Stimulated activated CD4-positive, alpha-beta T cell treated with anti-CD3 and anti-CD28 coated beads, Interleukin-12 subunit alpha, Interleukin-12 subunit beta, amount 100 ng/mL, for 48 hours (primary cell): ENCODE measurements around the gene GNRHR.

Experiments
- DNase-seq, 3 donors: peaks; one replicate each; pipeline ENCODE4 v3.0.0-alpha.2; 2020; ENCODE audit warnings: low read depth in 2 of 3, low spot score in 1 of 3

Gene GNRHR

DNA sequence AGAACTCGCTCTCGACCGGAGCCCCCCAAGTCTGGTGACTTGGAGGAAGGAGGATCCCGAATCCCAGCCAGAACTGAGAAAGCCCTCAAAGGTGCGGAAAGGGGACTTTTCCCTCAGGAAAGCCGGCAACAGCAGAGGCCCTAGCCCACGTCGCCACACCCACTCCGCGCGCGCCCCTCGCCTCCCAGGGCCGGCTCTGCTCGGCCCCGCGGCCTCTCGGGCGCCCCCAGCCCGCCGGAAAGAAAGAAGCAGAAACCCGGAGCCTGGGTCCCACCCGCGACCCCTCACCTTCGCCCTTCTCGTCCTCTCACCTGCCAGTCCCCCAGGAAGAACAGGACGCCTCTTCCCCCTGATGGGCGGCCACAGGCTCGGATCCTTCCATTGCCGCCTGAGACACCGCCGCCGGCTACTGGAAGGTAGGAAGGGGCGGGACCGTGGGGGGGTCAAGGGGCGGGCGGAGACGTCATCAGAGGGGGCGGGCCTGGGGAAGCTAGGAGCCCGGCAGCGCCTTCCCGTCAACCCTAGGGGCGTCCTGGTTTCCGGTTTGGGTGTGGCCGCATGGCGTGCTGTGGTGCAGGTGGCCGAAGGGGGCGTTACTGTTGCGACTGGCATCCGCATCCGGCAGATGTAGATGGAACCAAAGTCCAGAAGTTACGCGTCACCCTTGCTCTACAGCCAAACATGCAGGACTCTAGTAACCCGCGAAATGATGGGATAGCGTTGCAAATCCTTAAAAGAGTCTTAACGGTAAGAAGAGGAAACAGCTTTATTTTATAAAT, 53.3 kb downstream of the GNRHR start, which contains the start of gene UBA6:
UBA6 (minus strand) TSS at position 418 of the 779 bp plus-strand sequence; CDS start at position 382, 36 bp downstream.
- peak; percentile 89 to 96 (median 93) for DNase-seq

DNA sequence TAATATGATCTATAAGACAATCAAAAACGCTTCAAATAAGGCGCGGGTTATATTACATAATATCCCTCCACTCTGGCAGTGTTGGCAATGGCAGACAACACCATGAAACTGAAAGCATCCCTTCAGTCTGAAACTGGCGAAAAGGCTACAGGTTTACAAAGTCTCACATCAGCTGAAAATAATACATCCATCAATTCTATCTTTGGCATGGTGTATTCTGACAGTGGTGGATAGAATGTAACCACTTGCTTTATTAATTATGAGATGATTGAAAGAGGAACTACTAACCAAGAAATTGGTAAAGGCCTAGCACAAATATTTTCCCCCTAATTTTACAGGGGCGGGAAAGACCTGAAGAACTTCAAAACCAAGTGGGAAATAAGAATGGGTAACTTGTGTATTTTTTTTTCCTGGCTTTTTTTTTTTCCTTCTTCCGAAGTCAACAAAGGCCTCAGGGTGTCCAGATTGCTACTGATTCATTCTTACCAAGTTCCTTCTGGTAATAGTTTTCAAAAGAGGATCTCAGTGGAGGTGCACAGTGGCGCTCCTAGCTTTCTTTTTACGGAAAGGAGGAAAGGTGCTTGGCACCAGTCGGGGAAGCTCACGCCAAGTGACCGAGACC, 54.0 kb downstream of the GNRHR start:
- no peak for DNase-seq

DNA sequence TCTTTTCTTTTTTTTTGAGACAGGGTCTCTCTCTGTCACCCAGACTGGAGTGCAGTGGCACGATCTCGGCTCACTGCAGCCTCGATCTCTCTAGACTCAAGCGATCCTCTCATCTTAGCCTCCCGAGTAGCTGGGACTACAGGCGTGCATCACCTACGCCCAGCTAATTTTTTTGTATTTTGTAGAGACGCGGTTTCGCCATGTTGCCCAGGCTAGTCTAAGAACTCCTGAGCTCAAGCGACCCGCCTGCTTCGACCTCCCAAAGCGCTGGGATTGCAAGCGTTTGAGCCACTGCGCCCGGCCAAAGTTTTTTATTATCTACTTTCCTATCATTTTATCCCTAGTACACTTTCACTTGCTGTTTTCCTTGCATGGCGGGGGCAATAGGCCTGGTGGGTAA, 54.6 kb downstream of the GNRHR start:
- no peak for DNase-seq

DNA sequence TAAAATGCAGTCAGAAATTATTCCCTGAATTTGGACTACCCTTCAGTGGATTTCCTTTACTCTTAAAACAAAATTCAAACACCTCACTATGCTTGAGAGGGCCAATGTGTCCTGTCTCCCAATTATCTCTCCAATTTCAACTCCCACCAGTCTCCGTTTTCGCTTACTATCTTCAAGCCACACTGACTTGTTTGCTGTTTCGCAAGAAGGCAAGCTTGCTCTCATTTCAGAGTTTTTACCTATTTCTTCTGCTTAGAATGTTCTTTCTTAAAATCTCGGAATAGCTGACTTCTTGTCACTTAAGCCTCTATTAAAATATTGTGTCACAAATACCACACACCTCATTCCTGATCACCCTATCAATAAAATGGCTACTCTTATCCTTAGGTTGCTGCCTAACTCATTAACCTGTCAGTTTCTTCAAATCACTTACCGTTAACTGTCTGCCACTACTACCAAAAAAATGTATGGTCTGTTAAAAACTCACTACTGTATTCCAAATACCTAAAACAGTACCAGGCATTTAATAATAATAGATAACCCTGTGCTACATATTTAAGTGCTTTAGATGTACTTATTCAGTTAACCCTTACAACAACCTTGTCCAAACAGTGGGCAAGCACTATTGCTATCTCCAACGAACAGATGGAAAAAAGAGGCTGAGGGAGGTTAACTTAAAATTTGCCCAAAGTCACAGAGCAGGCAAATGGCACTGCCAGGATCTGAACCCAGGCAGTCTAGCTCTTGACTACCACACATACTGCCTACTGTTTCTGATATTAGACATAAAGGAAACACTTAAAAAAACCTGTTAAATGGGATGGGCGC, 56.1 kb downstream of the GNRHR start:
- no peak for DNase-seq

DNA sequence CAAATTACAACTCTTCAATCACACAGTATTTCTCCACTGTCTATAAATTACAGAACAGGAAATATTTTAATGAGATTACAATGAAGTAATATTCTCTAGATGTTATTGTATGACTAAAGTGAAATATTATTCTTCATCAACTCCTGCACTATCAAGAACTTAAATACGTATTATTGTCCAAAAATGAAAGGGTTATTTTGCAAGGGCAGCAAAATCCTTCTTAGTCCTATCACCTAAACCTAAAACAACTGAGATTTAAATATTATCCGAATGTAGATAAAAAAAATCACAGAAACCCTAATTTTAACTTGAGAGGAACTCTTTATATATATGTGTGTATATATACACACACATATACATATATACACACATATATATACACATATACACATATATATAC, 58.1 kb downstream of the GNRHR start:
- DNase-seq = no peak

DNA sequence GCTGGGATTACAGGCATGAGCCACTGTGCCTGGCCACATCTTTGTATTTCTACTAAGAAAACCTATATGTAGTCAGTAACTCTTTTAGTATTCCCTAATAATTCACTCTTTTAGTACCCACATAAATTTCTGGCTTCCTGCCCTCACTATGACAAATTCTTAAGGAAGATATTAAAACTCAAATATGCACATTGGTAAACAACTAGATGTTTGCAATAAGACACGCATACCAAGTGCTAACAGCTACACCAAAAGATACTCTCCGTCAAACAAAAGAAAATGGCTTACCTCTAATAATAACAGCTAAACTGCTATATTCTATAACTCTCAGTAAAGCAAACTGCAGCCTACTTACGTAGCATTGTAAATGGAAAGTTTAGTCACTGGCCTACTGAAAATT, 59.5 kb downstream of the GNRHR start:
- DNase-seq = no peak

DNA sequence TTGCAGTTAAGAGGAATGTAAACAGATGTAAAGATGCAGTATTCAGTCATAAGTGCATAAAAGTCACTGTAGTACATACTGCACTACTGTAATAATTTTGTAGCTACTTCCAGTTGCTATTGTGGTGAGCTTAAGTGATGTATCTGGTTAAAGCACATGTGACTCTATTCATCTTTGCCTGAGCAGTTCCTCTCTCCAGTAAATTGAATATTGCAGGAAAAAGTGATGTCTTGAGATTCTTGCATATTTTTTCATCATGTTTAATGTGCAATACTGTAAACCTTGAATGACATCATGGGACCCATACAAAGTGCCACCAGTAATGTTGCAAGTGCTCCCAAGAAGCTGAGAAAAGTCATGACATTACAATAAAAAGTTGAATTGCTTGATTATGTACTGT, 62.9 kb downstream of the GNRHR start:
- DNase-seq = no peak
